Epithelial cell of proximal tubule (primary cell): ENCODE measurements around the gene SGSM1. TPM values are rescaled to one million over a fixed set of nuclear protein-coding genes. Genes with fewer than 3 reads are reported as not detected.

Source experiments
- DNase-seq: peaks from one replicate; pipeline ENCODE4 v3.0.0-alpha.2; 2011; ENCODE audit warnings: low read depth
- H3K4me3 ChIP-seq: 2 replicates; pipeline ENCODE4 v1.5.1; 2011; ENCODE audit warnings: low read depth, mild to moderate bottlenecking, low read length
- total RNA-seq: library from RNA; depleted of rRNA; stranded (reverse); fragments of >200 nt; gene quantifications from 2 replicates; pipeline ENCODE4 v1.2.3, GENCODE V29; 2015
- TF ChIP-seq, protein P1 (sequence below): conservative IDR thresholded peaks from 2 replicates; pipeline ENCODE4 v1.5.1; 2012; ENCODE audit warnings: low read depth, mild to moderate bottlenecking, low read length

Gene SGSM1
- total RNA-seq, 1 donor from 2014 or later, result under 0.01 TPM

DNA sequence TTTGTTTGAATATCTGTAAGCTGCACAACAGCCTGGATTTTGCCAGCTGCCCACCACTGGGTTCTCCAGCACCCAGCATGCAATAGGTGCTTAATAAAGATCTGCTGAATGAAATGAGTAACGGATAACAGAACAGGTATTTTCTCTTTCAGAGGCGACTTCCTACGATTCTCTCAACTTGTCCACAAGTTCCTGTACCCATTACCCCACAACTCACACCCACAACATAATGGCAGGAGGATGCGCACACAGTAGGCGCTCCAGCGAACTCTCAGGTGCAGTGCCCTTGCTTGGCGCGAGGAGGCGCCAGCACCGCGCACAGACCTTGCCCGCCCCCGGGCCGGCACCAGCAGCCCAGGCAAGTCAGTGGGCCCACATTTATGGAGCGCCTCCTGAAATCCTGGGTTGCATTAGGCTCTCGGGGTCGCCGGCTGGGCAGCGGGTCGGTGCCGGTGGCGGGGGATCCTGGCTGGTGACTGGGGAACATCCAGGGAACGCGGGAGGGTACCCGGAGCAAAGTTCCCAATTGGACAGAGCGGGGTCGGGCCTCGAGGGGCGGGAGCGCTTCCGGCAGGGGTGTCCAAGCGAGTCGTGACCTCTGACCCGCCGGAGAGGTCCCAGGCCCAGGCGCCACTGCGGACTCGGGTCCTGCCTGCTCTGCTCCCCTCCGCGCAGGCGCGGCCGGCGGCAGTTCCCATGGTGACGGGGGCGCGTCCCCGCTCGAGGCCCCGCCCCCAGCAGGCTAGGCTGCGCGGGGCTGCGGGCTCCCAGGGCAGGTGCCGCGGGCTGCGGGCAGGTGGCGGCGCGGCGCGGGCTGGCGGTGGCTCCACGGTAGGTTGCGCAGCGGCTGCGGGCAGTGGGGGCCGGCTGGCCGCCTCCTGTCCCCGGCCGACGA lies 146.2 kb downstream of the SGSM1 start, which contains the start of gene KIAA1671:
TSS of gene KIAA1671 (plus strand) at position 775 of the 895 bp plus-strand sequence. CDS start 75,284 bp downstream, outside the sequence.
- no peak for DNase-seq
- TF ChIP-seq, protein P1, sequence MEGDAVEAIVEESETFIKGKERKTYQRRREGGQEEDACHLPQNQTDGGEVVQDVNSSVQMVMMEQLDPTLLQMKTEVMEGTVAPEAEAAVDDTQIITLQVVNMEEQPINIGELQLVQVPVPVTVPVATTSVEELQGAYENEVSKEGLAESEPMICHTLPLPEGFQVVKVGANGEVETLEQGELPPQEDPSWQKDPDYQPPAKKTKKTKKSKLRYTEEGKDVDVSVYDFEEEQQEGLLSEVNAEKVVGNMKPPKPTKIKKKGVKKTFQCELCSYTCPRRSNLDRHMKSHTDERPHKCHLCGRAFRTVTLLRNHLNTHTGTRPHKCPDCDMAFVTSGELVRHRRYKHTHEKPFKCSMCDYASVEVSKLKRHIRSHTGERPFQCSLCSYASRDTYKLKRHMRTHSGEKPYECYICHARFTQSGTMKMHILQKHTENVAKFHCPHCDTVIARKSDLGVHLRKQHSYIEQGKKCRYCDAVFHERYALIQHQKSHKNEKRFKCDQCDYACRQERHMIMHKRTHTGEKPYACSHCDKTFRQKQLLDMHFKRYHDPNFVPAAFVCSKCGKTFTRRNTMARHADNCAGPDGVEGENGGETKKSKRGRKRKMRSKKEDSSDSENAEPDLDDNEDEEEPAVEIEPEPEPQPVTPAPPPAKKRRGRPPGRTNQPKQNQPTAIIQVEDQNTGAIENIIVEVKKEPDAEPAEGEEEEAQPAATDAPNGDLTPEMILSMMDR, result peak; percentile 96
- peak within 1 kb of the TSS; percentile 92 for H3K4me3 ChIP-seq

- peak overlapping the region; percentile 92 for H3K4me3 ChIP-seq
- TF ChIP-seq, protein P1, result no peak
- no peak for DNase-seq
These were observed 146.9 kb downstream of the SGSM1 start for GRCh38 chr22:24952837-24953383.

- peak overlapping the region; percentile 92 for H3K4me3 ChIP-seq
- no peak for DNase-seq
- TF ChIP-seq, protein P1, result no peak
These were observed 147.5 kb downstream of the SGSM1 start for GRCh38 chr22:24953384-24954113.

- TF ChIP-seq, protein P1, result peak; percentile 15
- DNase-seq, result no peak
- peak overlapping the region; percentile 92 for H3K4me3 ChIP-seq
These were observed 148.1 kb downstream of the SGSM1 start for GRCh38 chr22:24954114-24954463.

DNA sequence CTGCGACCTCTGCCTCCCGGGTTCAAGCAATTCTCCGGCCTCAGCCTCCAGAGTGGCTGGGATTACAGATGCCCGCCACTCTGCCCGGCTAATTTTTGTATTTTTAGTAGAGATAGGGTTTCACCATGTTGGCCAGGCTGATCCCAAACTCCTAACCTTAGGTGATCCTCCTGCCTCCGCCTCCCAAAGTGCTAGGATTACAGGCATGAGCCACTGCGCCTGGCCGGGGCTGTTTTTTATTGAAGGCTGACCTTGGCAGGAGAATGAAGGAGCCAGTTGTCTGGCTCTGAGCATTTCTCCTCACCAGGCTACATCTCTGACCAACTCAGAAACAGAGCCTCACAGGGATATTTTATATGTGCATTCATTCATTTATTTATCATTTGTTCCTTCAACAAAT lies 148.8 kb downstream of the SGSM1 start:
- no peak overlapping the region for H3K4me3 ChIP-seq
- TF ChIP-seq, protein P1, result no peak
- DNase-seq, result no peak

DNA sequence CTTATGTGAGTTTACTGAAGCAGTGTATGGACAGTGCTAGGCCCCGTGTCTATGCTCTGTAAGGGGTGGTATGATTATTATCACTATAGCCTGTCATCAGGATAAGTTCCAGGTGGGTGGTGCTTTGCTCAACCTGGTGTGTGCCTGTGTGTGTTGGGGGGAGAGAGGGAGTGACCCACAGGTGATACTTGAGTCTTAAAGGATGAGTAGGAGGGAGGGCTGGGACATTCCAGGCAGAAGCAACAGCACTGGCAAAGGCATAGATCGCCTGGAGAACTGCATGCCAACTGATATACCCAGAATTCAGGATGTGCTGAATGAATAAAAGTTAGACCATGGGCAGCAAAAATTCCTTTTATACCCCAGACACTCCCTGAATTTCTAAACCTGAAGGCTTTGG lies 151.0 kb downstream of the SGSM1 start:
- no peak for DNase-seq
- TF ChIP-seq, protein P1, result no peak
- no peak overlapping the region for H3K4me3 ChIP-seq
